ENCODE data around the gene ARSI.

ARSI gene

DNA sequence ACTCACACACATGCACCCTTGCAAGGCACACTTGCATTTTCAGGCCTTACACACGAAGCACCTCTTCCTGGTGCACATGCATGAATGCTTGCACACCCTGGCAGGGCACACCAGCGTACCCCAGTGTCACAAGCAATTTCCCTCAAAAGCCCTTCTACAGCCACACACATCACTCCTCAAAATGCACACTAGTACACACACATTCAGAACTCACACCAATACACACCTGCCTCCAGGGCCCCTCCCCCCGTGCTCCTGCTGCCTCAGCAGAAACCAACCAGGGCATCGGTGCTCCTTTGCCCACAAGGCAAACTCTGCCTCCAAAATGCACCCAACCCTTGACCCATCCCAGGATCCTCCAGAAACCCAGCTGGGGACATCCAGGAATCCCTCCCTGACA lies 14.3 kb downstream of the ARSI start:
- H3K4me3 ChIP-seq (replicated peaks; ENCODE audit: insufficient read depth, low read length) = no peak overlapping the region
- peaks cover 2% of the 10 kb centered on the region for H3K27me3 ChIP-seq (ENCODE audit: insufficient read depth, poor library complexity, severe bottlenecking)
- H3K27ac ChIP-seq (replicated peaks) = no peak overlapping the region
- DNase-seq (ENCODE audit: low read depth in 1 of 2, low spot score in 1 of 2) = no peak
- TF ChIP-seq, protein P1, sequence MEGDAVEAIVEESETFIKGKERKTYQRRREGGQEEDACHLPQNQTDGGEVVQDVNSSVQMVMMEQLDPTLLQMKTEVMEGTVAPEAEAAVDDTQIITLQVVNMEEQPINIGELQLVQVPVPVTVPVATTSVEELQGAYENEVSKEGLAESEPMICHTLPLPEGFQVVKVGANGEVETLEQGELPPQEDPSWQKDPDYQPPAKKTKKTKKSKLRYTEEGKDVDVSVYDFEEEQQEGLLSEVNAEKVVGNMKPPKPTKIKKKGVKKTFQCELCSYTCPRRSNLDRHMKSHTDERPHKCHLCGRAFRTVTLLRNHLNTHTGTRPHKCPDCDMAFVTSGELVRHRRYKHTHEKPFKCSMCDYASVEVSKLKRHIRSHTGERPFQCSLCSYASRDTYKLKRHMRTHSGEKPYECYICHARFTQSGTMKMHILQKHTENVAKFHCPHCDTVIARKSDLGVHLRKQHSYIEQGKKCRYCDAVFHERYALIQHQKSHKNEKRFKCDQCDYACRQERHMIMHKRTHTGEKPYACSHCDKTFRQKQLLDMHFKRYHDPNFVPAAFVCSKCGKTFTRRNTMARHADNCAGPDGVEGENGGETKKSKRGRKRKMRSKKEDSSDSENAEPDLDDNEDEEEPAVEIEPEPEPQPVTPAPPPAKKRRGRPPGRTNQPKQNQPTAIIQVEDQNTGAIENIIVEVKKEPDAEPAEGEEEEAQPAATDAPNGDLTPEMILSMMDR (IDR thresholded peaks at IDR 0.05; ENCODE audit: insufficient read depth, low read length) = no peak
- TF ChIP-seq GABPA (IDR thresholded peaks at IDR 0.05; ENCODE audit: low read depth) (no peak), POLR2AphosphoS5 (IDR thresholded peaks at IDR 0.05; ENCODE audit: low read depth) (no peak), SPI1 (IDR thresholded peaks at IDR 0.05; ENCODE audit: borderline replicate concordance, low read depth) (no peak)
- TF ChIP-seq, protein P2, sequence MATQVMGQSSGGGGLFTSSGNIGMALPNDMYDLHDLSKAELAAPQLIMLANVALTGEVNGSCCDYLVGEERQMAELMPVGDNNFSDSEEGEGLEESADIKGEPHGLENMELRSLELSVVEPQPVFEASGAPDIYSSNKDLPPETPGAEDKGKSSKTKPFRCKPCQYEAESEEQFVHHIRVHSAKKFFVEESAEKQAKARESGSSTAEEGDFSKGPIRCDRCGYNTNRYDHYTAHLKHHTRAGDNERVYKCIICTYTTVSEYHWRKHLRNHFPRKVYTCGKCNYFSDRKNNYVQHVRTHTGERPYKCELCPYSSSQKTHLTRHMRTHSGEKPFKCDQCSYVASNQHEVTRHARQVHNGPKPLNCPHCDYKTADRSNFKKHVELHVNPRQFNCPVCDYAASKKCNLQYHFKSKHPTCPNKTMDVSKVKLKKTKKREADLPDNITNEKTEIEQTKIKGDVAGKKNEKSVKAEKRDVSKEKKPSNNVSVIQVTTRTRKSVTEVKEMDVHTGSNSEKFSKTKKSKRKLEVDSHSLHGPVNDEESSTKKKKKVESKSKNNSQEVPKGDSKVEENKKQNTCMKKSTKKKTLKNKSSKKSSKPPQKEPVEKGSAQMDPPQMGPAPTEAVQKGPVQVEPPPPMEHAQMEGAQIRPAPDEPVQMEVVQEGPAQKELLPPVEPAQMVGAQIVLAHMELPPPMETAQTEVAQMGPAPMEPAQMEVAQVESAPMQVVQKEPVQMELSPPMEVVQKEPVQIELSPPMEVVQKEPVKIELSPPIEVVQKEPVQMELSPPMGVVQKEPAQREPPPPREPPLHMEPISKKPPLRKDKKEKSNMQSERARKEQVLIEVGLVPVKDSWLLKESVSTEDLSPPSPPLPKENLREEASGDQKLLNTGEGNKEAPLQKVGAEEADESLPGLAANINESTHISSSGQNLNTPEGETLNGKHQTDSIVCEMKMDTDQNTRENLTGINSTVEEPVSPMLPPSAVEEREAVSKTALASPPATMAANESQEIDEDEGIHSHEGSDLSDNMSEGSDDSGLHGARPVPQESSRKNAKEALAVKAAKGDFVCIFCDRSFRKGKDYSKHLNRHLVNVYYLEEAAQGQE (IDR thresholded peaks at IDR 0.05; ENCODE audit: insufficient replicate concordance, low read depth) = no peak

DNA sequence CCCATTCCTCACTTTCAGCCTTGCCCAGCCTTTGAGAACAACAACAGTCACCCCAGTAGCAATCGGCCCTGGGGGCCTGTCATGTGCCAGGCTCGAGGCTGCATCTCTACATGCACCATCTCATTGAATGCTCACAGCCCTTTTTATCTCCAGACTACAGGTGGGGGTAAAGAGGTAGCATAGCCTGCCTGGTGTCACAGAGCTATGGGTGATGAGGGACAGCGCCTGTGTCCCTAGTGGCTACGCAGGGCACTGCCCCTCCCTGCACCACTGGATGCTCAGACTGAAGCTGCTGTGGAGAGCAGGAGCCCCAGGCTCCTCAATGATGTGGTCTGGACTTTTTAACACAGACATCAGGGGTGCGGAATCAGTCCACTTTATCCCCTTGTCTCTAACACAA lies 15.9 kb downstream of the ARSI start:
- Histone ChIP-seq H3K4me3 (replicated peaks; ENCODE audit: insufficient read depth, low read length) (no peak overlapping the region), H3K27ac (replicated peaks) (no peak overlapping the region), H3K27me3 (ENCODE audit: insufficient read depth, poor library complexity, severe bottlenecking) (peaks cover under 1% of the 10 kb centered on the region)
- TF ChIP-seq SPI1 (IDR thresholded peaks at IDR 0.05; ENCODE audit: borderline replicate concordance, low read depth) = no peak
- TF ChIP-seq, protein P1 (IDR thresholded peaks at IDR 0.05; ENCODE audit: insufficient read depth, low read length) = peak; percentile 59
- TF ChIP-seq, protein P2 (IDR thresholded peaks at IDR 0.05; ENCODE audit: insufficient replicate concordance, low read depth) = no peak
- no peak for TF ChIP-seq POLR2AphosphoS5 (IDR thresholded peaks at IDR 0.05; ENCODE audit: low read depth)
- DNase-seq (ENCODE audit: low read depth in 1 of 2, low spot score in 1 of 2) = no peak

DNA sequence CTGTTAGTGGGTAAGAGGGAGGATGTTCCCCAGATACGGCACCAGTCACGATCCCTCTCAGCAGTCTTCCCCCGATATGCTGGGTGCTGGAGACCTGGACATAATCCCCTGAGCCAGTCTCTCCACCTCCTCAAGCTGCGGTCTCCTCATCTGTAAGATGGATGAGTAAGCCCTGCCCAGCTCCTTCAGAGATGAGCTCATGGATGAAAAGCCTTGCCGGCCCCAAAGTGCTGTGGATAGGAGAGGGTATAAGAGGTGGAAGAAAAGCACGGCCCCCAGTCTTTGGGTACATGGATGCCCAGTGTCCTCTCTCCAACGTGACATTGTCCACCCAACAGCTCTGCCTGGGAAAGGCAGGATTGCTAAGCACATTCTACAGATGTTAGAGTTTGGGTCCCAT lies 17.6 kb downstream of the ARSI start:
- TF ChIP-seq, protein P1 (IDR thresholded peaks at IDR 0.05; ENCODE audit: insufficient read depth, low read length) = no peak
- no peak overlapping the region for H3K27ac ChIP-seq (replicated peaks)
- DNase-seq (ENCODE audit: low read depth in 1 of 2, low spot score in 1 of 2) = no peak
- no peak overlapping the region for H3K4me3 ChIP-seq (replicated peaks; ENCODE audit: insufficient read depth, low read length)
- peaks cover 3% of the 10 kb centered on the region for H3K27me3 ChIP-seq (ENCODE audit: insufficient read depth, poor library complexity, severe bottlenecking)

DNA sequence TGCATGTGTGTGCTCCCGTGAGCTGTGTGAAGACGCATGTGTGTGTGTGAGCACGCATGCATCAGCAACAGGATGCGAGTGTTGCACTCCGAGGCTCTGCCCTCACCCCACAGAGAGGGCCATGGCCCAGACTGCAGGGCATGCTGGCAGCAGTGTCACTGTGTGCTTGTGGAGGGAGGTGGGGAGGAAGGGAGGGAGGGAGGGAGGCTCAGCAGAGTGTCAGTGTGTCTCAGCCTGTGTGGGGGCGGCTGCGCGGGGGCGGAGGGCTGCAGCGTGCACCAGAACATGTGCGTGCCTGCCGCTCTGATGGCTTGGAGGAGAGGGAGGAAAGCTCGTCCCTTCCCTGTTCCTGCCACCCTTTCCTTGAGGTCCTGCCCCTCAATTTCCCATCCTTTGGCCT lies 18.4 kb downstream of the ARSI start:
- no peak overlapping the region for H3K27ac ChIP-seq (replicated peaks)
- DNase-seq (ENCODE audit: low read depth in 1 of 2, low spot score in 1 of 2) = no peak
- H3K4me3 ChIP-seq (replicated peaks; ENCODE audit: insufficient read depth, low read length) = no peak overlapping the region
- peaks cover 5% of the 10 kb centered on the region for H3K27me3 ChIP-seq (ENCODE audit: insufficient read depth, poor library complexity, severe bottlenecking)
- TF ChIP-seq, protein P2 (IDR thresholded peaks at IDR 0.05; ENCODE audit: insufficient replicate concordance, low read depth) = no peak
- TF ChIP-seq GABPA (IDR thresholded peaks at IDR 0.05; ENCODE audit: low read depth) (no peak), SPI1 (IDR thresholded peaks at IDR 0.05; ENCODE audit: borderline replicate concordance, low read depth) (no peak), POLR2AphosphoS5 (IDR thresholded peaks at IDR 0.05; ENCODE audit: low read depth) (no peak)
- TF ChIP-seq, protein P1 (IDR thresholded peaks at IDR 0.05; ENCODE audit: insufficient read depth, low read length) = no peak
